Bronchial epithelial cell (primary cell): ENCODE data around the gene CNTNAP2. TPM values are rescaled to one million over a fixed set of nuclear protein-coding genes. Genes with fewer than 3 reads are reported as not detected.

Experiments used
- DNase-seq: peaks from one replicate; pipeline ENCODE4 v3.0.0-alpha.2; 2010; ENCODE audit warnings: low read depth
- FAIRE-seq: peaks from 2 replicates; lab custom pipeline; 2011; peaks lifted over from hg19 to GRCh38; lab: Jason Lieb, UNC
- H3K27me3 ChIP-seq: 2 replicates; pipeline ENCODE4 v1.5.1; 2011; ENCODE audit warnings: low read length; ENCODE audit not compliant: control insufficient read depth, insufficient read depth
- H3K36me3 ChIP-seq: 2 replicates; pipeline ENCODE4 v1.5.1; 2011; ENCODE audit warnings: low read length; ENCODE audit not compliant: control insufficient read depth, insufficient read depth
- H3K4me3 ChIP-seq: 2 replicates; pipeline ENCODE4 v1.5.1; 2011; ENCODE audit warnings: mild to moderate bottlenecking, low read depth, low read length, control low read depth
- CTCF ChIP-seq: IDR thresholded peaks from 2 replicates; pipeline ENCODE4 v1.5.1; 2011; ENCODE audit warnings: mild to moderate bottlenecking, moderate library complexity, low read length, control low read depth, inconsistent platforms; ENCODE audit not compliant: insufficient read depth, severe bottlenecking
- total RNA-seq: library from RNA; depleted of rRNA; stranded (reverse); fragments of >200 nt; gene quantifications from 2 replicates; pipeline ENCODE4 v1.2.1, GENCODE V29; 2014

CNTNAP2 gene
- total RNA-seq, 1 donor from 2014 or later = 0.26 TPM

DNA sequence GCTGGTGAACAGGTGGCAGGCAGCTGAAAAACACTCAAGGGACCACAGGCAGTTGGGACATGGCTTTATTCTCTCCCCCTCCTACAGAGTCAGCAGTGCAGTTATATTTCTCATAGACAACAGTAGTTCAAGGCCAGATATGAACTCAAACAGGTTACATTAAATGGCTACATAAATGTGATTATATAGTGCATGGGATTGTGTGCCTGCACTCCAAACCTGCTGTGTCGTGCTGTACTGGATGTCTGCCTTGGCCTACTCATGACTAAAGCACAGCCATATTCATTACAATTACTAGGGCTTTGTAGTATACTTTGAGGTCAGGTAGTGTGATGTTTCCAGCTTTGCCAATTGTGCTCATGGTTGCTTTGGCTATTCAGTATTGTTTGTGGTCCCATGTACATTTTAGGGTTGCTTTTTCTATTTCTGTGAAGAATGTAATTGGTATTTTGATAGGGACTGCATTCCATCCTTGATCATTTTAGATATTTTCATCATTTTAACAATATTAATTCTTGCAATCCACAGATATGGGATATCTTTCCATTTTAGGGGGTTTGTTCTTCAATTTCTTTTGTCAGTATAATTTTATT lies 393.6 kb downstream of the CNTNAP2 start:
- no peak for FAIRE-seq
- no peak for TF ChIP-seq CTCF
- DNase-seq = no peak
- H3K27me3 ChIP-seq = no peaks in the 10 kb centered on the region
- H3K4me3 ChIP-seq = no peak overlapping the region
- no peaks in the 10 kb centered on the region for H3K36me3 ChIP-seq

GRCh38 chr7:146514304-146514703 lies 397.7 kb downstream of the CNTNAP2 start:
- TF ChIP-seq CTCF = no peak
- no peak for DNase-seq
- FAIRE-seq = no peak

DNA sequence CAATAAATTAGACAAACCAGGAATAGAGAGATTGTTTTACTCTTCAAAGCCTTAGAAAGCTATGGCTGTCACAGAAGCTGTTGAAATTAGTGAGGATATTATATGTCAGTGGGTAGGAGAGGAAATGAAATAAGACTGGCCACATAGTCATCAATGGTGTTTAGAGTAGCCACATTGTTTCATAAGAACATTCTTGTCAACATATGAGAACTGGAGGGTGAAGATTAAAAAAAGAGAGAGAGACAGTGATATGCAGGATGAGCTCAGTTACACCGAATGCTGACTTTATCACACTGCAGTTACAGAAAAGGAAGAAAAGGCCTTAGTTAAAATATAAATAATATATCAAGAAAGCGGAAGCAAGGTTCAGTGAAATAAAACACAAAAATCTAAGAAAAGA lies 412.0 kb downstream of the CNTNAP2 start:
- FAIRE-seq (no peak), DNase-seq (no peak)
- Histone ChIP-seq H3K27me3 (no peaks in the 10 kb centered on the region), H3K36me3 (no peaks in the 10 kb centered on the region), H3K4me3 (no peak overlapping the region)
- TF ChIP-seq CTCF = no peak

More at GRCh38 chr7:146514304-146514703, 397.7 kb downstream of the CNTNAP2 start:
- Histone ChIP-seq H3K27me3 (no peaks in the 10 kb centered on the region), H3K36me3 (no peaks in the 10 kb centered on the region), H3K4me3 (no peak overlapping the region)

- no peak for DNase-seq
- Histone ChIP-seq H3K36me3 (no peaks in the 10 kb centered on the region), H3K27me3 (no peaks in the 10 kb centered on the region), H3K4me3 (no peak overlapping the region)
- no peak for TF ChIP-seq CTCF
- no peak for FAIRE-seq
Measured at GRCh38 chr7:146539836-146540235, 423.2 kb downstream of the CNTNAP2 start.

DNA sequence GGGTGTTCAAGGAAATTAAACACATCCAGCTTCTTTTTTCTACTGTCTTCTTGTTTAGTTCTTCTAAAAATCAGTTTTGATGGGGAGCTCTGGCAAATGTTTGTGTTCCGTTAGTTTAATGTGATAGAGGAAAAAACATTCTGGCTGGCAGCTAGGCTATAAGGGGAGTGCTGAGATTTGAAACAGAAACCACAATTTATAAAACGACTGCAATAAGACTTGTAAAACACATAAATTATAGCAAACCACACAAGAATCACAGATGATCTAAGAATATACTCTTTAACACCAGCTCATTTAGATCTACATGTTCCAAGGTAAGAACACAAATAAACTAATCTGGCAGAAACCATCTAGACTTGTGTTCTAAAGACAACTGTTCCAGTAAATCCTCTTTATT lies 425.5 kb downstream of the CNTNAP2 start:
- FAIRE-seq (no peak), DNase-seq (no peak)
- H3K4me3 ChIP-seq = no peak overlapping the region
- H3K27me3 ChIP-seq = no peaks in the 10 kb centered on the region
- TF ChIP-seq CTCF = no peak
- H3K36me3 ChIP-seq = no peaks in the 10 kb centered on the region

- no peak for DNase-seq
- Histone ChIP-seq H3K4me3 (no peak overlapping the region), H3K27me3 (no peaks in the 10 kb centered on the region), H3K36me3 (no peaks in the 10 kb centered on the region)
- no peak for FAIRE-seq
- no peak for TF ChIP-seq CTCF
Measured at GRCh38 chr7:146544748-146545147, 428.1 kb downstream of the CNTNAP2 start.
